GM23248 (cell line): ENCODE measurements around the gene PTS.

Experiments used
- EZH2 ChIP-seq: fragments of 200-600 bp; sonication (generic); IDR thresholded peaks from 2 replicates; pipeline ENCODE4 v1.6.1; 2018; ENCODE audit warnings: antibody characterized with exemption, mild to moderate bottlenecking; ENCODE audit not compliant: insufficient read depth, poor library complexity, severe bottlenecking
- EZH2phosphoT487 ChIP-seq: fragments of 200-600 bp; sonication (generic); IDR thresholded peaks from 2 replicates; pipeline ENCODE4 v1.6.1; 2018; ENCODE audit warnings: antibody characterized with exemption, moderate library complexity, mild to moderate bottlenecking, low read depth; ENCODE audit not compliant: insufficient read depth

DNA sequence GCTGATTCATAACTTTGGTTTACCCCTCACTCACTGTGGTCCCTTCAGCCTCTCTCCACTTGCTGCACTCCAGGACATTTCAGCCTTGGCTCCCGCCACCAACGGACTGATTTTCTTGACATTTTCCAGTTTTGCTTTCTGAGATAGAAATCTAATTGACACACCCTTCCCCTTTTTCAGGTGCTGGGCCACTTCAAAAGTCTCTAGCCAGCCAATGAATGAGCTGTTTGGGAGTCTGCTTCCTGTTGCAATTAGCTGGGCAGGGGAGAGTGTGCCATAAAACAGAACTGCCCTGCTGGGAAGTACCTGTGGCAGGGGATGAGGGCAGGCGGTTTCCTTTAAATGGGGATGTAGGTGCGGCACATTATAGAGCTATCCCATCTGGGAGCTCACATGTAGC lies 55.5 kb downstream of the PTS start:
- TF ChIP-seq EZH2: no peak
- no peak for TF ChIP-seq EZH2phosphoT487
